A204.1 (cell line): ENCODE measurements around the gene CORO2B.

Source experiments
- FAIRE-seq: peaks from 2 replicates; lab custom pipeline; 2012; peaks lifted over from hg19 to GRCh38; lab: Jason Lieb, UNC

CORO2B gene

DNA sequence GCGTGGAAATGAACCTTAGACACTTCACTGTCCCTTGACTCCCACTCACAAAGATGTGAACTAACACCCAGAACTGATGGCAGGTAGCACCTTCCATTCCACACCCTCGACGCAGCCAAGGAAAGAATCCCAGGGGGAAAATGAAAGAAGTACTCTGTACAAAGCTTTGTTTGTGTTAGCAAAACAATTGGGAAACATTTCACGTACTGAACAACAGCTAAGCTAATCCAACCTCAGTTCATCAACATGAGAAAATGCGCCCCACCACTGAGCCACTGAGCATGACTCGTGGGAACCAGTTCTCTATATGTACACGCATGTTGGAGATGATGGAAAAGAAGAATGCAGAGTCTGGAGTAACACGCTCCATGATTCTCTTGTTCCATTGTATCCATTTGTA, 32.0 kb downstream of the CORO2B start:
- FAIRE-seq = no peak

DNA sequence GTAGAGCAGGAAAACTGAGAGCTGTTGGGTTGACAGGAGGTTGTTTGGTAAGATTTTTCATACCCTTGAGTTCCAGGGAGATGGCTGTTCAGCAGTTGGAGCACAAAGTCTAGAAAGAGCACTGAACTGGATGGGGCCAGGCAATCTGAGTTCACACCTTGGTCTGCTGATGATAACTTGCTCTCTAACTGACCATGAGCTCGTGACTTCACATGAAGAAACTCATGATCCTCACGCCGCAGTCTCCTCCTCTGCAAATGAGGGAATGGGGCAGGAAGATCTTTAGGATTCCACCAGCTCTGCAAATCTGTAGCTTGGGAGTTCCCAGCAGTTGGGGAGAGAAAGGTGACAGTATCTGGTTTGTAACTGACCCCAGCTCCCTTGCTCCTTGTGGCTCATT, 33.7 kb downstream of the CORO2B start:
- FAIRE-seq = no peak

DNA sequence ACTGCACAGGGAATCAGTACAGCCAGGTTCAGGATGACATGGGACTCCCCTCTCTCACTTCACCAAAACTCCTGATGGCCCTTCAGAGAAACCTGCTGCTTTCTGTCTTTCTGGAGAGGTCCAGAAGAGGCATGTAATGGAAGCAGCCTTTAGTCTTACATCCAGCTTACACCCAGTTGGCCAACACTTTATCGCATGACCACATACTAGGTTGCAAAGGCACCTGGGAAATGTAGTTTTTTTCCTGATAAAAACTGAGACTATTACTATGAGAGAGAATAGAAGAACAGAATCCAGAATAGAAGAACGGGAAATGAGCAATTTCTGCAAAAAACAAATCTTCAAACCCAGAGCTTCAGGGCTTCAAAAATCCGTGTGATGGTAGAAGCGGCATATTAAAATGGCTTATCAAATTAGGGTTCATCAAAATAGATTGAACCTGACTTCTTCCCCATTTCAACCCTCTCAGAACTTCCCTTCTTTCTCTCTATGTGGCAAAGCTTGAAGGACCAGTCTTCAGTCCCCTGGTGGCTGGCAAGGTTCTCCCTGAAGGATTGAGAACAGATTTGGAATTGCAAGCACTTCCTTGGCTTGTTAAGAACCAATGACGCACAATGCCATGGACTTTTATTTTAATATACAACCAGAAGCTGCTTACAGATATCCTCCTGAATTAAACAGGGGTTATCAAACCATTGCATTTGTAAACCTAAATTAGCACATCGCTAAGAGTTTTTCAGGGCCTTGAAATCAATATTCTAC, 34.4 kb downstream of the CORO2B start:
- FAIRE-seq = no peak

DNA sequence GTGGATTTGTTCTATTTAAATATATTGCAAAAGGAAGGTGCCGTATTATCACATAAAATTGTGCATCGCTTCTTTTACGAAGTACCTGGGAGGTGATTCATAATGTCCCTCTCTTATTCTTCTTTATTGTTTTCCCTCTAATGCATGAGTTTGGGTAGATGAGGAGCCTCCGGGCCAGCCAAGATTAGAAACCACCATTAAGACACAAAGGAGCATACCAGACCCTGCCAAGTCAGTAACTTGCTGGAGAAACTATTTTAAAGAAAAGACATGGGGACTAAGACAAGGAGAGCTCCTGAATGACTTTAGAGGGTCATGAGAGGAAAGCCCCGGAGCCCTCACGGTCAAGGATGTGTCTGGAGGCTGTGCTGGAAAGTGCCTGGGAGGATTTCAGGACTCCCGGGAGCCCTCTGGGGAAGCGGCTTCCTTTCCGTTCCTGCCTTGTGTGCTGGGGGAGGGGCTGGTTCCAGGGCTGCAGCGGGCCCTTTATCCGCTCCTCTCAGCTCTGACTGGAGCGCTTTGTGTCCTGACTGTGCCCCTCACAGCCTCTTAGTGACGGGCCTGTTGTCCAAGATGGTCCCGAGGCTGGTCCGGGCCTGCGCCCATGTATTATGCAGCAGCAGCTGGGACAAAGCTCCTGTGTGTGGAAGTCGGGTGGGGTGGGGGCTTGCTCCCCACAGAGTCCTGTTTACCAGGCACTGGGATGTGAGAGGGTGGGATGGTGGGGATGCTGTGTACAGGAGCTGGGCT, 35.7 kb downstream of the CORO2B start:
- no peak for FAIRE-seq

DNA sequence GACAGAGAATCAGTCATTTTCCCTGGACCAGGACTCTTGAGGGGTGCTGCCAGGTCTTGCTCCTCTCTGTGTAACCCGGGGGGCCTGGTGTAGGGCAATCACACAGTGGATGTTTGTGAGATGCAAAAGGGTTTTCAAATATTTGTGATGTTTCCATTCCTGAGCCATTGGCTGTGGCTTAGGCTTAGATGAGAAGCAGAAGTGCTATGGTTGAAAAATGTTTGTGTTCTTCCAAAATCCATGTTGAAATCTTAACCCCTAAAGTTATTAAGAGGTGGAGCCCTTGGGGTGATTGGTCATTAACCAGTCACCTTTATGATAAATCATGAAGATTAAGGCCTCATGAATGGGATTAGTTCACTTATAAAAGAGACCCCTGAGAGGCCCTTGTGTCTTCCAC, 36.5 kb downstream of the CORO2B start:
- no peak for FAIRE-seq

DNA sequence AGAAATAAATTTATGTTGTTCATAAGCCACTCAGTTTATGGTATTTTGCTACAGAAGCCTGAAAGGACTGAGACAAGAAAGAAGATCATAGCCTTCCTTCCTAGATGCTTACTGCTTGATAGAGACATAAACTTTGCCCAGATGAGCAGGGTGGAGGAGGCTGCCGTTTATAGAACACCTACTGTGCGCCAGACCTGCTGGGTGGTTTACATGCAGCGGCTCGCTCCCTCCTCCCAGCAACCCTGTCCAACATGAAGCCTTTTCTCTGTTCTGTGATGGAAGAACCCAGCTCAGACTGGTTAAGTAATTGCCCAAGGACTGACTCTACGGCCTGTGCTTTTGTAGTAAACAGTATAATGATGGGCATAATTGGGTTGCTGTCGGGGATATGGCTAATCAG, 37.0 kb downstream of the CORO2B start:
- no peak for FAIRE-seq

DNA sequence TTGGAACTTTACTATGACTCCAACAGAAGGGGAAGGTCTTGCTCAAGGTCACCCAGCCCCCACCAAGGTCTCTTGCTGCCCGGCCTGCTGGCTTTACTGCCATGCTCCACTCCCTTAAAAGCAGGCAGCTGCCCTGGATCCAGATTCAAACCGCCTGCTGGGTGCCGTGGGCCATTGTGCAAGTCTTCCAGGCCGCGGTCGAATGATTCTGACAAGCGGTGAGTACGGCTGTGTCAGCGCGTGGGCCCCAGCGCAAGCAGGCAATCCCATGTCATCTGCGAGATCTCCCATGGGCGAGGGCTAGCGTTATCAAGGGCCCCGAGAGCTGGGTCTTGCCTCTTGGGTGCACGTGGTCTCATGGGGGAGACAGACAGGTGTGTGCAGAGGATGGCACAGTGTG, 37.6 kb downstream of the CORO2B start:
- no peak for FAIRE-seq

DNA sequence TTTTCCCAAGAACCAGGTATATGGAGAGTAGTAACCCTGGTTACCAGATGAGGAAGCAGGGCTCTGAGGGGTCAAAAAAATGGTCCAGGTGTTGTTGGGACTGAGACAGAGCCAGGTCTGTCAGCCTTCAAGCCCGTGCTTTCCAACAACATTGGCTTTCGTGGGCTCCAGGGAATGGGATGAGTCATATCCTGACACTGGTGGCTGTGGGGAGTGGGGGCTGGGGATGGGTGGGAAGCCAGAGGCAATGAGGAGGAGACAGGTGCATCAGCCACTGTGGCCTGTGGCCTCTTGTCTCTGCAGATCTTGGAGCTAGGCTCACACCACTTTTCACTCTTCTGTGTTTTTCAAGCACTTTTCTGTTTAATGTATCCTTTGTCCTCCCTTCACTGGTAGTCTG, 38.2 kb downstream of the CORO2B start:
- no peak for FAIRE-seq

DNA sequence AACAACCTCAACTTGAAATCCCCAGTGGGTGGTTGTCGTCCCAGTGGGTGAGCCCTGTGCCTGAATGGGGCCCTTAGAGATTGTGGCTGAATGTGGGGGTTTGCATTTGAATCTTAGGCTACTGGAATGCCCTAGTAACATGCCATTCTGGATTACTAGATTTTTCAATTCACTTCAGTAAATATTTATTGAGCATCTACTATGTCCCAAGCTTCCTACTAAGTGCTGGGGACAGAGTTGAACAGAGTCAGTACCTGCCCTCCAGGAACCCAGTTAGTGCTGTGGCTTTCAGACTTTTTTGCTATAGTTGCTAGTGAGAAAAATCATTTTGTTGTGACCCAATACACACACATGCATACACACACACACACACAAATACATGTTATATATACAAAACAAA, 39.0 kb downstream of the CORO2B start:
- no peak for FAIRE-seq

DNA sequence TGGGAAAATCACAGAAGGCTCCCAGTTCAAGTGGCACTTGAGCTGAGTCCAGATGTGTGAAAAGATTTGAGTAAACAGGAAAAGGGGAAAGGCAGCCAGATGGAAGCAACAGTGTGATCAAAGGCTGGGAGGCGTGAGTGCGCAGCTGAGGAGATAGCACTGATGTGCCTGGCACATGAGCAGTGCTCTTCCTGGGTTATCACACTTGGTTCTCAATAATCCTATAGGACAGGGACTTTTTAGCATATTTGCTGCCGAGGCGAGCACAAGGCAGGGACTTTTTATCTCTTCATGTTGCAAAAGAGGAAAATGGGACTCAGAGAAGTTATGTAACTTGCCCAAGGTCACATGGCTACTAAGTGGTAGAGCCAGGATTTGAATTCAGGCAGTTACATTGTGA, 39.6 kb downstream of the CORO2B start:
- no peak for FAIRE-seq

DNA sequence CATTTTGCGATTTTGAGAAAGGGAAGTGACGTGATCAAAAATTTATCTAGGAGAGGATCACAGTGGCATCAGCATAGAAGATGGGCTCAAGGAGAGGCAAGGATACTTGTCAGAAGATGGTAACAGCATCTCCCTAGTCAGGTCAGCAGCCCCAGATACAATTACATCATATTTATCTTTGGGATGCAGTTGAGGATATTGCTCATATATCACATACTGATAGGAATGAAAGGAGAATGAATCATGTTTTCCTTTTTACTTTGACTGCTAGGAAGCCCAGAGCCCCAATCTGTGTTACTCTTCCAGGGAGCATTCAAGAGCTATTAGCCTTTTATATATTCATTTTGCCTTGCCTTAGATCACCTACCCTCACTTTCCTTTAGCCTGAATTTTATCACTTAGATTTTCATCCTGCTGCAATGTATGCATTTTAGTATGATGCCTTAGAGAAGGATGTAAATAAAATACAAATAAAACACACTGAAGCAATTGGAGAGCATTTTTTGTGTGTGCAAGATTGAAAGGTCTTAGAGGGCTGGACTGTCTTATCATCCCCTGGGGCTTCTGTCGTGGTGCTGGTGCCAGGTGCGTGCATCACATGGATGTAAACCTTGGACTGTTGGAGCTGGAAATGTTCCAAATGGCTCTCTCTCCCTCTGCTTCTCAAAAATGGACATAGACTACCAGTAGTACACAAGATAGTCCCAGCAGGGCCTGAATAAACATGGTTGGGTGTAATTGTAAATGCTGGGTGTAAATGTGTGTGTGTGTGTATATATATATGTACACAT, 40.3 kb downstream of the CORO2B start:
- FAIRE-seq = no peak

DNA sequence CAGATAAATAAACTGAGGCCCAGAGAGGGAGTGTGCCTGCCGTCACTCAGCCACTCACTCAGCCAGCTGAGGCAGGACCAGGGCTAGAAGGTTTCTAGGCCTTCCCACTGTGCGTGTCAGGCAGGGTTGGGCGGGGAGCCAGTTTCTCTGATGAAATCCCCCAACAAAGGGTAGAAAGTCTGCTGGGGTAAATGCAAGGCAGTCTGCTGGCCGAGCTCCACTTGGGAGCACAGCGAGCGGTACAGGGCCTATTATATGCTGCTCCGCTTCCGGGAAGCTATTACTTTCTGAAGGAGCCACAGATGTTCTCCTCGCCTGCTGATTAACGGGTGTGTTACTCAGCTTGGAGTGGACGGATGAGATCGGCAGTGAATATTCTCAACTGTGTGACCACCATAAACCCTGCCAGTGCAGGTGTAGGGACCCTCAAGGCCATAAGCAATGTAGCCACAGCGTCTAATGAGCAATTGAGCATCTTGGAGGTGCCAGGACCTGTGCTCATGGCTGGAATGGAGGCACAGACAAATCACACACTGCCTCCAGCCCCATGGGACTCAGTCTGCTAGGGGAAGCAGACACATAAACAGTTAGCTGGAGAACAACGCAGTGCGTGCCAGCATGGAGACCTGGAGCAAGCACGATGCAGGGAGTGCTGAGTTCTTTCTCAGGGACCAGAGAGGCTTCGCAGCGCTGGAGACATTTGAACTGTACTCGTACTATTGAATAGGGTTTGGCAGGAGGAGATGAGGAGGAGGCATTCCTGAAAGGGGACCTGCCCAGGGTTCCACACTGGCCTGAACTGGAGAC, 42.1 kb downstream of the CORO2B start:
- FAIRE-seq = no peak

DNA sequence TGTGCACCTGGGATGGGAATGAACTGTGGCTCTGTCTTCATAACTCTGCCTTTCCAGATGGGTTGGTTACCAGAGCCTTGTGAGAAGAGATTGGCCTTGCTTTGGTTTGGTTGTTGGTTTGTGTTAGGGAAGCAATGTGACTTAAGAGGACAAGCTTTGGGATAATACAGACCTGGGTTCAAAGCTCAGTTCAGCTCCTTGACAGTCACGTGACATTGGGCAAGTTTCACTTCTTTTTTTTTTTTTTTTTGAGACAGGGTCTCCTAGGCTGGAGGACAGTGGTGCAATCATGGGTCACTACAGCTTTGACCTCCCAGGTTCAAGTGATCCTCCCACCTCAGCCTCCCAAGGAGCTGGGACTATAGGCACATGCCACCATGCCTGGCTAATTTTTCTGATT, 42.7 kb downstream of the CORO2B start:
- no peak for FAIRE-seq

DNA sequence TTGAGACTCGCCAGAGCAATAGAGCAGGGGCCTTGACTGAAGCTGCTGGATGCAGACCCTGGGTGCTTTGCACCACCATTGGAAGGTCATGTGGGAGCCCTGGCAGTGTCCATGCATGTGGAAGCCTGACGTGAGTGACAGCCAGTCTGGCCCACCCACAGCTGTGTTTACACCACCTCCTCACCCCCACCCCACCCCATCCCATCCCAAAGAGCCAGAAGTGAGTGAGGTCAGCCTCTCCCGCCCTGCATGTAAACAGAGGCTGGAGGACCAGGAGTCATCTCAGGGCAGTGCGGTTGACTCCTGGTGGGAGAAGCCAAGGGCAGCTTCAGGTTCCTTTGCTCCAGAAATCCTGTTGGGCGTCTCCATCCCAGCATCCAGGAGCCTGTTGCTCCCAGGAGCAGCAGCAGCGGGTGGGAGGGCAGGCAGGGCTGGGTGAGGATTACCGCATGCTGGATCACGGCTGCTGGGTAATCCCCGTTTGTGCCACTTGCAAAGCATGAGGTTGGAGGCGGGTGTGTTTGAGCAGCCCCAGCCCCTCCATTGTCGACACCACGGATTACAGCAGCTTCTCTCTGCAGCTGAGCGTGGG, 44.6 kb downstream of the CORO2B start:
- no peak for FAIRE-seq

DNA sequence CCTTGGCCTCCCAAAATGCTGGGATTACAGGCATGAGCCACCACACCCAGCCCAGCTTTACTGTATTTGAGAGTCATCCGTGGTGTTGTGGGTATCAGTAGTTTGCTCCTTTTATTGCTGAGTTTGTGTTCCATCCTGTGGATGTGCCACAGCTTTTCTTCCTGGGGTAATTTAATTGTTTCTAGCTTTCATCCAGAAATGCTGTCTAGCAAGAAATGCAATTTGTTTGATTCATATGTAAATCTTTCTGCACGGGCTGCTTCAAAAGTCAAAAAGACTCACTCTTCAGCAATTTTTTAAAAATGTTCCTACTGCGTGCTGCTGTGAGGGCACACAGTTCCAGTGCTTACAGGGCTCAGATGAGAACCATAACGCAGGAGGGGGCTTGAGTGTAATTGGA, 47.1 kb downstream of the CORO2B start:
- no peak for FAIRE-seq

DNA sequence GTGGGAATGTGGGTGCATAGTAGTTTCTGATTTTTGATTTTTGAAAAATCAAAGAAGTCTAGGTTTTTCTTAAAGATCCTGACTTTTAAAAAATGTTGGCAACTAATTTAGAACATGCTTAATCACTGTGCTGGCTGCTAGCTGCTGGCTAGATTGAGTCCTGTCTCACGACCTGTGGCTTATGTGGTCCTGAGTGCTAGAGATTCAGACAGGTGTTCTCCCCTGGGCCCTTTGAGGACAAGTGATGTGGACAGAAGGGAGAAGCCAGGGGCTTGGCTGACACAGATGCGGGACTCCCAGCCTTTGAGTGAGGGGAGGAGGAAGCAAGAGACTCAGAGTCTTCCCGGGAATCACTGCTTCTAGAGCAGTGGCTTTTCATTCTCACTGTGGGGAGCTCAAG, 47.5 kb downstream of the CORO2B start:
- FAIRE-seq = no peak

DNA sequence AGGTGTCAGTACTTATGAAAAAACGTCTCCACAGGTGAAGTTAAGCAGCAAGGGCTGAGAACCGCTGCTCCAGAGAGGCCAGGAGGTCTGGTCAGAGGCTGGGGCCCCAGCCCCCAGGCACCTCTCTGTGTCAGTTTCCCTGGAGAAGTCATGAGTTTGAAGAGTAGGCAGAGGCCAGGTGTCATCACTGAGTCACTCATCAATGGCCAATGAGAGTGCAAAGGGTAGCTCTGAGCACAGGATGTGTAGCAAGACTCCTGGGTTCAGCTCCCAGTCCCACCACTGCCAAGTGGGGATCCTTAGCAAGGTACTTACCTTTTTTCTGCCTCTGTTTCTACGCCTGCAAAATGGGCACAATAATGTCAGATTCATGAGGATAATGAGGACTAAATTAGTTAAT, 47.9 kb downstream of the CORO2B start:
- FAIRE-seq = no peak

DNA sequence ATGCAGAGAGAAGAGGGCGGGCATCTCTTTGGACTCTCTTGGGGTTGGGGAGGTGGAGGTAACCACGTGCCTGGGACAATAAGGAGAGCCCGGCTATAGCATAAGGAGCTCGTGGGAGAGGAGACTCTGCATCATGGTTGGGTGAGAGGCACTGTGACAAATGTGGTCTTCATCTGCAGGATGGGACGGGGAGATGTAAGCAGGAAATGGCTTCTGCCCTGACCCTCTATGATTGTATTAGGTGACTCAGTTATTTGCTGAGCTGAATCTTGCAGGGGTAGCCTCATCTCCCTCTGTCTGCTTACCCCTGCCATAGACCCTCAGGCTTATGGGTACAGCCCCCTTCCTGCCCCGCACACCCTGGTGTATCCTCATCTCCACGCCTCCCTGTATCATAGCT, 48.7 kb downstream of the CORO2B start:
- no peak for FAIRE-seq

DNA sequence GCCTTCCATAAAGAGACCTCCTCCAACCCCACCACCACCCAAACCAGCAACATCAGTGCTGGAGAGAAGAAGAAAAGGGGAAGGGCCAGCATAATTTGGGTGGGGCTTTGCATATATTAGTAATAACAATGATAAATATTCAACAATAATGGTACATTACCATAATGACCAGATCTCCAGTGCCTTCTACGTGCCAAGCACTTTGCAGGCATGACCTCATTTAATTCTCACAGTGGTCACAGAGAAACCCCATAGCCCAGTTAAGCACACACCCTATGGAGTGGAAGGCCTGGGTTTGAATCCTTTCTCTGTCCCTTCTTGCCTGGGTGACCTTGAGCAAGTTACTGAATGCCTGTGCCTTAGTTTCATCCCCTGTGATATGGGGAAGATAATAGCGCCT, 49.2 kb downstream of the CORO2B start:
- no peak for FAIRE-seq

DNA sequence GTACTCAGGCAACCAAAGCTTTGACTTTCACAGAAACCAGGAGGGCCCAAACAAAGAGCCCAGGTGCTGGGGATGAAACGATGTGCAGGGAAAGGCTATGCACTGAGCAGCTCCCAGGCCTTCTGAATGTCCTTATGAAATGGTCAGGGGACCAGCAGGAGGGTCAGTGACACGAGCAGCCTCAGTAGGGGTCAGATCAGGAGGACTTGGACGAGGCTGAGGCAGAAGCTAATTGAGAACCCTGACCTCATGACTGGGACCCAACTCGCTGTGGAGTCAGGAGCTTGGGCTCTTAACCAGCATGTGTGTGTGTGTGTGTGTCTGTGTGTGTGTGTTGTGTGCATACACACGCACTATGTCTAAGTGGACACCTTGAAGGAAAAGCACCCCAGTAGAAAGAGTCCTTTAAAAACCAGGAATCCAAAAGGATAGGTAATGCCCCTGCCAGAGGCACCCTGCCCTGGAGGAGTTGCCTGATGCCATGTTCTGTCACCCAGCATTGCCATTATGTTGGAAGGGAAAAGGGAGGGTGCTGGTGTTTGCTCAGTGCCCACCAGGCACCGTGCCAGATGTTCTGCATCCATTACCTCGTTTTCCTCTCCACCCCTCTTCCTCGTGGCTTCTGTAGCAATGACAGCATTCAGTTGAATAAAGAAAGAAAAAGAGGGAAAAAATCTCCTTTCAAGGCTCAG, 50.9 kb downstream of the CORO2B start:
- FAIRE-seq = no peak

DNA sequence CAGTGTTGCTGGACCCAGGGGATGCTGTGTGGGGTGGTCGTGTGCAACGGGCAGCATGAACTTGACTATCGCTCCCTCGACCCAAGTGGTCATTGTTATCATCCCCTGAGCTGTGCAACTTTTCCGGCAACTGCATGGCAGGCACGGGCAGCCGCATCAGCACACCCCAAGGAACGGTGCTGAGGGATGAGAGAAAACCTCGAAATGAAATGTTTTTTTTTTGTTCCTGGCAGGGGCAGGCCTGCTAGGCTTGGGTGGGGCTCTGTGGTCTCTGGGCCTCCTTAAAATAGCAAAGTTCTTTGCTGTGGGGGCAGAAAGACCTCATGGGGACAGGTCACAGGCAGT, 51.4 kb downstream of the CORO2B start:
- FAIRE-seq = no peak

DNA sequence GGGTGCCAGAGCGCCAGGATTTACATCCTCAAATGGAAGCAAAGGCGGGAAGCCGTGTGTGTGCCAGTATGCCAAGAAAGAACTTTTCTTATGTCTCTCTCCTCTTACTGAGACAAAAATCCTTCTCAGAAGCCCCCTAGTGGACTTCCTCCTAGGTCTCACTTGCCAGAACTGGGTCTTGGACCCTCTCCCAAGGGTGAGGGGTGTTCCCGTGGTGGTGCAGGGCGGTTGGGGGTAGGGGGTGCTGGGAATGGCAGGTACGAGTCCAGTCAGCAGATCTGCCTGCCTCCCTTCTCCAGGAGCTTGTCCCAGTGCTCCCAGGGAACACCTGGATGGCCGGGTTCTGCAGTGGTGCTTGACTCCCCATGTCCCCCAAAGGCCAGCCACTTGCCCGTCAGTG, 52.0 kb downstream of the CORO2B start:
- no peak for FAIRE-seq
